Esophagus squamous epithelium (tissue), 5 donors: ENCODE results near the gene STAM. TPM values are rescaled to one million over a fixed set of nuclear protein-coding genes. Genes with fewer than 3 reads are reported as not detected.

Source experiments
- DNase-seq: peaks from one replicate; lab custom pipeline; 2025; lab: John Stamatoyannopoulos, UW
- H3K27ac ChIP-seq, 4 donors: fragments of 200-600 bp; sonication (generic); one replicate each; pipeline ENCODE4 v1.5.1; 2016 to 2019; ENCODE audit warnings: mild to moderate bottlenecking in 1 of 4
- H3K27me3 ChIP-seq, 4 donors: fragments of 200-600 bp; sonication (generic); 1 replicate in 3 of 4; 2 replicates in 1 of 4; pipeline versions ENCODE4 v1.5.1 to v1.6.0; 2017 to 2021; ENCODE audit warnings: antibody characterized with exemption in 1 of 4
- H3K36me3 ChIP-seq, 3 donors: fragments of 200-600 bp; sonication (generic); one replicate each; pipeline ENCODE4 v1.5.1; 2016 to 2019
- H3K4me1 ChIP-seq, 3 donors: fragments of 200-600 bp; sonication (generic); one replicate each; pipeline ENCODE4 v1.5.1; 2017 to 2019
- H3K4me3 ChIP-seq, 4 donors: fragments of 200-600 bp; sonication (generic); 1 replicate in 3 of 4; 2 replicates in 1 of 4; pipeline ENCODE4 v1.5.1; 2016 to 2019; ENCODE audit warnings: mild to moderate bottlenecking in 2 of 4, moderate library complexity in 1 of 4
- H3K9me3 ChIP-seq, 3 donors: fragments of 200-600 bp; sonication (generic); one replicate each; pipeline ENCODE4 v1.5.1; 2016 to 2019
- CTCF ChIP-seq, 6 experiments: fragments of 450-650 bp in 4 of 6; fragments of 200-600 bp in 2 of 6; sonication (generic) in 2 of 6; IDR thresholded peaks; one replicate each; pipeline ENCODE4 v1.5.1; 2016 to 2019; ENCODE audit warnings: antibody characterized with exemption in 6 of 6, mild to moderate bottlenecking in 4 of 6, moderate library complexity in 4 of 6
- POLR2A ChIP-seq, 4 donors: fragments of 450-650 bp; IDR thresholded peaks; one replicate each; pipeline ENCODE4 v1.6.1; 2017; ENCODE audit warnings: antibody characterized with exemption in 4 of 4, mild to moderate bottlenecking in 4 of 4, moderate library complexity in 3 of 4
- WGBS, 2 donors: methylation state at CpG; one replicate each; pipeline ENCODE4 v1.1.5; 2018; 5-methylcytosine and 5-hydroxymethylcytosine counted together
- intact Hi-C: fragments of 100-400 bp; cut with DNase I; formaldehyde crosslinking; loops from one replicate; pipeline ENCODE4 v1.15.0; 2022
- total RNA-seq, 4 donors: library from RNA; depleted of rRNA; stranded (reverse); fragments of >200 nt; gene quantifications; one replicate each; pipeline ENCODE4 v1.1.0, GENCODE V29; 2016
- donor health status: DM: yes; HTN: yes; CAD: no.

STAM gene
- total RNA-seq = 10 to 100 TPM; 19.9 to 28.6 (median 22.7) TPM

GRCh38 chr10:17643755-17644484 lies at the start of gene STAM:
Gene STAM (plus strand): TSS chr10:17644151. CDS start chr10:17644340, 189 bp downstream.
- H3K36me3 ChIP-seq = peaks cover 0 to 6% (median 0%) of the 10 kb centered on the region in 3 donors
- H3K27me3 ChIP-seq = no peaks in the 10 kb centered on the region
- H3K27ac ChIP-seq = peak within 1 kb of the TSS; percentile 96 to 98 (median 98)
- DNase-seq = peak; percentile 37
- H3K9me3 ChIP-seq = no peaks in the 10 kb centered on the region
- WGBS, 2 donors = 0% methylated on average over 13 to 18 of the region's 37 CpGs
- intact Hi-C loops = no loop called here
- TF ChIP-seq POLR2A (IDR thresholded peaks at IDR 0.05) (peak in 3 of 4 donors; percentile 20 to 81 (median 62)), CTCF (IDR thresholded peaks at IDR 0.05) (peak in 1 of 6 experiments; percentile 34)
- H3K4me3 ChIP-seq = peak within 1 kb of the TSS; percentile 72 to 95 (median 82)
- H3K4me1 ChIP-seq = peaks cover 7 to 56% (median 28%) of the 10 kb centered on the region in 3 donors

- WGBS, 2 donors = 83 to 87% methylated on average over 3 of the region's 3 CpGs
- peaks cover 0 to 25% (median 0%) of the 10 kb centered on the region in 3 donors for H3K36me3 ChIP-seq
- DNase-seq = no peak
- no peak for TF ChIP-seq CTCF (IDR thresholded peaks at IDR 0.05)
- no peak for TF ChIP-seq POLR2A (IDR thresholded peaks at IDR 0.05)
- H3K4me3 ChIP-seq = no peak overlapping the region
- H3K4me1 ChIP-seq = no peaks in the 10 kb centered on the region
- intact Hi-C loops = no loop called here
- no peaks in the 10 kb centered on the region for H3K27me3 ChIP-seq
- no peaks in the 10 kb centered on the region for H3K9me3 ChIP-seq
- H3K27ac ChIP-seq = no peak overlapping the region
Observed at GRCh38 chr10:17597386-17597785, 46.6 kb upstream of the STAM start.

- Histone ChIP-seq H3K27ac (no peak overlapping the region), H3K4me3 (no peak overlapping the region), H3K36me3 (peaks cover 0 to 8% (median 0%) of the 10 kb centered on the region in 3 donors), H3K4me1 (no peaks in the 10 kb centered on the region), H3K9me3 (no peaks in the 10 kb centered on the region), H3K27me3 (no peaks in the 10 kb centered on the region)
- 50 to 54% methylated on average over 8 of the region's 8 CpGs for WGBS, 2 donors
- intact Hi-C loops = no loop called here
- no peak for TF ChIP-seq POLR2A (IDR thresholded peaks at IDR 0.05)
- TF ChIP-seq CTCF (IDR thresholded peaks at IDR 0.05) = peak in 3 of 6 experiments; percentile 5 to 37 (median 15)
- DNase-seq = no peak
Observed at GRCh38 chr10:17599089-17599488, 44.9 kb upstream of the STAM start.

- intact Hi-C loops = loop anchor here (5.0 to 10.0 kb wide), 2 partner anchors 141 to 499 kb away; no protein-coding TSS in a partner anchor
- H3K4me1 ChIP-seq = no peaks in the 10 kb centered on the region
- no peak overlapping the region for H3K27ac ChIP-seq
- DNase-seq = no peak
- WGBS, 2 donors = 81 to 84% methylated on average over 6 of the region's 6 CpGs
- no peaks in the 10 kb centered on the region for H3K9me3 ChIP-seq
- no peak overlapping the region for H3K4me3 ChIP-seq
- H3K36me3 ChIP-seq = peaks cover 0 to 7% (median 0%) of the 10 kb centered on the region in 3 donors
- TF ChIP-seq POLR2A (IDR thresholded peaks at IDR 0.05) (no peak), CTCF (IDR thresholded peaks at IDR 0.05) (no peak)
- no peaks in the 10 kb centered on the region for H3K27me3 ChIP-seq
Observed at GRCh38 chr10:17605936-17606335, 38.0 kb upstream of the STAM start.

- H3K9me3 ChIP-seq = no peaks in the 10 kb centered on the region
- no peaks in the 10 kb centered on the region for H3K4me1 ChIP-seq
- H3K27me3 ChIP-seq = no peaks in the 10 kb centered on the region
- no peak overlapping the region for H3K4me3 ChIP-seq
- TF ChIP-seq POLR2A (IDR thresholded peaks at IDR 0.05) = no peak
- TF ChIP-seq CTCF (IDR thresholded peaks at IDR 0.05) = no peak
- WGBS, 2 donors = 59 to 79% methylated on average over 3 of the region's 3 CpGs
- H3K36me3 ChIP-seq = peaks cover 0 to 6% (median 0%) of the 10 kb centered on the region in 3 donors
- H3K27ac ChIP-seq = no peak overlapping the region
- DNase-seq = no peak
- intact Hi-C loops = loop anchor here (5.0 to 10.0 kb wide), 2 partner anchors 141 to 498 kb away; no protein-coding TSS in a partner anchor
Observed at GRCh38 chr10:17606547-17607040, 37.4 kb upstream of the STAM start.
